Esophagus muscularis mucosa (tissue), 4 donors: ENCODE results near the gene ITLN2.

ENCODE experiments used
- EP300 ChIP-seq: sonication (generic); formaldehyde crosslinking; IDR thresholded peaks from one replicate; pipeline ENCODE4 v1.6.1; 2017; ENCODE audit warnings: antibody characterized with exemption
- POLR2A ChIP-seq: fragments of 450-650 bp; IDR thresholded peaks from one replicate; pipeline ENCODE4 v1.6.1; 2017; ENCODE audit warnings: antibody characterized with exemption, moderate library complexity, mild to moderate bottlenecking, low read depth
- POLR2AphosphoS5 ChIP-seq, 2 donors: sonication (generic); formaldehyde crosslinking; IDR thresholded peaks; one replicate each; pipeline ENCODE4 v1.6.1; 2017; ENCODE audit warnings: antibody characterized with exemption in 2 of 2
- TF ChIP-seq, protein P1 (sequence below), 3 experiments: fragments of 200-600 bp in 2 of 3; fragments of 450-650 bp in 1 of 3; sonication (generic) in 2 of 3; IDR thresholded peaks; one replicate each; pipeline ENCODE4 v1.5.1; 2017 to 2019; ENCODE audit warnings: antibody characterized with exemption in 3 of 3, mild to moderate bottlenecking in 2 of 3, moderate library complexity in 1 of 3

DNA sequence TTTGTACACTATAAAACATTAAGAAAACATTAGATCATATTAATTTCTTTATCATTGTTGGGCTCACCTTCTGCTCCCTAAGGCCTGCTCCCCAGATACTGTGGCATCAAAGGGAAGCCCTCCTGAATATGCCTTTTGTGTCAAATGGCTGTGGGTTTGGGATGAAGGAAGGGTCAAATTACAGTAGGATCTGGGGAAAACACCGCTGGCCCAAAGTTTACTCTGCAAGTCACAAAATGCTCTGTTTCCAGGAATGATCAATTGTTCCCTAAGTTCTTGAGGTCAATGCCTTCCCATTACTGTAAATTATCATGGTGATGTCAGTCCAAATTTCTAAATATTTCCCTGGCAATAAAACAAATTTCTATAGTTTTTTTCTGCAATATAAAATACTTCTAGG is 6.8 kb upstream of the ITLN2 start:
- TF ChIP-seq, protein P1, sequence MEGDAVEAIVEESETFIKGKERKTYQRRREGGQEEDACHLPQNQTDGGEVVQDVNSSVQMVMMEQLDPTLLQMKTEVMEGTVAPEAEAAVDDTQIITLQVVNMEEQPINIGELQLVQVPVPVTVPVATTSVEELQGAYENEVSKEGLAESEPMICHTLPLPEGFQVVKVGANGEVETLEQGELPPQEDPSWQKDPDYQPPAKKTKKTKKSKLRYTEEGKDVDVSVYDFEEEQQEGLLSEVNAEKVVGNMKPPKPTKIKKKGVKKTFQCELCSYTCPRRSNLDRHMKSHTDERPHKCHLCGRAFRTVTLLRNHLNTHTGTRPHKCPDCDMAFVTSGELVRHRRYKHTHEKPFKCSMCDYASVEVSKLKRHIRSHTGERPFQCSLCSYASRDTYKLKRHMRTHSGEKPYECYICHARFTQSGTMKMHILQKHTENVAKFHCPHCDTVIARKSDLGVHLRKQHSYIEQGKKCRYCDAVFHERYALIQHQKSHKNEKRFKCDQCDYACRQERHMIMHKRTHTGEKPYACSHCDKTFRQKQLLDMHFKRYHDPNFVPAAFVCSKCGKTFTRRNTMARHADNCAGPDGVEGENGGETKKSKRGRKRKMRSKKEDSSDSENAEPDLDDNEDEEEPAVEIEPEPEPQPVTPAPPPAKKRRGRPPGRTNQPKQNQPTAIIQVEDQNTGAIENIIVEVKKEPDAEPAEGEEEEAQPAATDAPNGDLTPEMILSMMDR (IDR thresholded peaks at IDR 0.05), result no peak
- no peak for TF ChIP-seq POLR2AphosphoS5 (IDR thresholded peaks at IDR 0.05)
- TF ChIP-seq POLR2A, result no peak
- TF ChIP-seq EP300, result no peak
